Airway epithelial cell (primary cell): ENCODE measurements around the gene SYCE1. TPM values are rescaled to one million over a fixed set of nuclear protein-coding genes. Genes with fewer than 3 reads are reported as not detected.

ENCODE experiments used
- total RNA-seq: library from RNA; depleted of rRNA; stranded (reverse); fragments of >200 nt; gene quantifications from 2 replicates; pipeline ENCODE4 v1.2.3, GENCODE V29; 2015

SYCE1 gene
- not detected in 2 replicates for total RNA-seq

GRCh38 chr10:133565441-133566294 lies at the start of gene SYCE1:
TSS of gene SYCE1 (minus strand) at chr10:133565583. CDS start at chr10:133565529, 54 bp downstream.

GRCh38 chr10:133526957-133527588 lies 38.3 kb downstream of the SYCE1 start, which contains the start of gene CYP2E1:
TSS of gene CYP2E1 (plus strand) at chr10:133527363. CDS start at chr10:133527396, 33 bp downstream.

Other genes starting within 250 kb of the SYCE1 start
- not detected in 2 replicates for gene CALY, start 228.7 kb downstream of the SYCE1 start, total RNA-seq
- gene PRAP1, start 218.2 kb downstream of the SYCE1 start, total RNA-seq, result not detected in 2 replicates
- gene FUOM, start 207.6 kb downstream of the SYCE1 start, total RNA-seq, result 37.2 and 37.5 TPM in 2 replicates
- gene ECHS1, start 192.2 kb downstream of the SYCE1 start, total RNA-seq, result 97.7 and 102 TPM in 2 replicates
- gene PAOX, start 186.3 kb downstream of the SYCE1 start, total RNA-seq, result 1.3 and 5.0 TPM in 2 replicates
- gene MTG1, start 171.4 kb downstream of the SYCE1 start, total RNA-seq, result 18.1 and 19.1 TPM in 2 replicates
- gene SPRN, start 141.0 kb downstream of the SYCE1 start, total RNA-seq, result not detected in 2 replicates
- 0.51 and 0.63 TPM in 2 replicates for gene SCART1, start 111.6 kb downstream of the SYCE1 start, total RNA-seq
- gene CYP2E1, start 38.2 kb downstream of the SYCE1 start, total RNA-seq, result not detected in 2 replicates
- not detected in 2 replicates for gene FRG2B, start 61.2 kb upstream of the SYCE1 start, total RNA-seq